CD14-positive monocyte (primary cell): ENCODE measurements around the gene MECP2. TPM values are rescaled to one million over a fixed set of nuclear protein-coding genes. Genes with fewer than 3 reads are reported as not detected.

Source experiments
- DNase-seq, 3 donors: peaks; one replicate each; pipeline ENCODE4 v3.0.0-alpha.2; 2011 to 2022
- H2AFZ ChIP-seq: 2 replicates; pipeline ENCODE4 v1.6.0; 2012; ENCODE audit warnings: mild to moderate bottlenecking, low read depth, low read length, inconsistent platforms; ENCODE audit not compliant: insufficient read depth, poor library complexity, severe bottlenecking
- H3K27ac ChIP-seq, 2 donors: 1 replicate in 1 of 2; 2 replicates in 1 of 2; pipeline ENCODE4 v1.5.1; 2012 to 2013; ENCODE audit warnings: low read length in 2 of 2, control low read depth in 1 of 2, inconsistent platforms in 1 of 2, low read depth in 1 of 2, mild to moderate bottlenecking in 1 of 2
- H3K27me3 ChIP-seq, 2 donors: one replicate each; pipeline versions ENCODE4 v1.6.0 to v1.6.1; 2011 to 2013; ENCODE audit warnings: low read length in 2 of 2; ENCODE audit not compliant: control insufficient read depth in 2 of 2, insufficient read depth in 2 of 2
- H3K36me3 ChIP-seq, 2 donors: replicated peaks in 1 of 2; 1 replicate in 1 of 2; 2 replicates in 1 of 2; pipeline versions ENCODE4 v1.5.1 to v1.6.1; 2012 to 2013; ENCODE audit warnings: low read length in 2 of 2, control low read depth in 1 of 2, inconsistent platforms in 1 of 2, mild to moderate bottlenecking in 1 of 2; ENCODE audit not compliant: insufficient read depth in 2 of 2, control insufficient read depth in 1 of 2
- H3K4me1 ChIP-seq, 2 donors: 1 replicate in 1 of 2; 2 replicates in 1 of 2; pipeline versions ENCODE4 v1.5.1 to v1.6.1; 2012 to 2013; ENCODE audit warnings: low read length in 2 of 2, control low read depth in 1 of 2, inconsistent platforms in 1 of 2, mild to moderate bottlenecking in 1 of 2, moderate library complexity in 1 of 2; ENCODE audit not compliant: insufficient read depth in 2 of 2, control insufficient read depth in 1 of 2
- H3K4me2 ChIP-seq: replicated peaks from 2 replicates; pipeline ENCODE3; 2012; ENCODE audit warnings: low read length, moderate library complexity, mild to moderate bottlenecking; ENCODE audit not compliant: poor library complexity, severe bottlenecking; ENCODE audit errors: extremely low read depth
- H3K4me3 ChIP-seq, 3 experiments: fragments of 200-600 bp in 1 of 3; sonication (generic) in 1 of 3; replicated peaks in 1 of 3; 1 replicate in 2 of 3; 2 replicates in 1 of 3; pipeline ENCODE4 v1.5.1; 2011 to 2013; ENCODE audit warnings: low read length in 3 of 3, mild to moderate bottlenecking in 3 of 3, control low read depth in 2 of 3, low read depth in 2 of 3, inconsistent platforms in 1 of 3, moderate library complexity in 1 of 3
- H3K79me2 ChIP-seq: 2 replicates; pipeline ENCODE4 v1.6.0; 2012; ENCODE audit warnings: mild to moderate bottlenecking, control low read depth, inconsistent platforms, low read length, moderate library complexity; ENCODE audit not compliant: insufficient read depth
- H3K9ac ChIP-seq: 2 replicates; pipeline ENCODE4 v1.6.0; 2017; ENCODE audit warnings: low read length, mild to moderate bottlenecking; ENCODE audit not compliant: insufficient read depth, poor library complexity, severe bottlenecking
- H3K9me3 ChIP-seq, 2 donors: replicated peaks in 1 of 2; 1 replicate in 1 of 2; 2 replicates in 1 of 2; pipeline versions ENCODE4 v1.5.1 to v1.6.1; 2012 to 2013; ENCODE audit warnings: low read length in 2 of 2, control low read depth in 1 of 2; ENCODE audit not compliant: control insufficient read depth in 1 of 2, insufficient read depth in 1 of 2
- H4K20me1 ChIP-seq: 2 replicates; pipeline ENCODE4 v1.6.0; 2012; ENCODE audit warnings: mild to moderate bottlenecking, low read length, control low read depth, moderate library complexity; ENCODE audit not compliant: insufficient read depth
- H3K27ac Mint-ChIP-seq, 7 donors: one replicate each; pipeline ENCODE4 v1.8.0; 2020; ENCODE audit warnings: mild to moderate bottlenecking in 7 of 7, mixed read lengths in 7 of 7, moderate library complexity in 6 of 7, inconsistent platforms in 2 of 7
- H3K27me3 Mint-ChIP-seq, 3 donors: one replicate each; pipeline ENCODE4 v1.8.0; 2021 to 2022; ENCODE audit warnings: low read depth in 3 of 3, mild to moderate bottlenecking in 3 of 3, mixed read lengths in 3 of 3, moderate library complexity in 3 of 3, inconsistent platforms in 1 of 3
- H3K36me3 Mint-ChIP-seq, 2 donors: one replicate each; pipeline ENCODE4 v1.8.0; 2020; ENCODE audit warnings: mixed read lengths in 2 of 2, inconsistent platforms in 1 of 2, mild to moderate bottlenecking in 1 of 2
- H3K4me1 Mint-ChIP-seq: one replicate; pipeline ENCODE4 v1.8.0; 2020; ENCODE audit warnings: mild to moderate bottlenecking, mixed read lengths
- H3K4me3 Mint-ChIP-seq, 2 donors: one replicate each; pipeline ENCODE4 v1.8.0; 2020; ENCODE audit warnings: mild to moderate bottlenecking in 2 of 2, mixed read lengths in 2 of 2, moderate library complexity in 1 of 2
- H3K9me3 Mint-ChIP-seq, 7 donors: one replicate each; pipeline ENCODE4 v1.8.0; 2020 to 2022; ENCODE audit warnings: mixed read lengths in 7 of 7, mild to moderate bottlenecking in 6 of 7, moderate library complexity in 6 of 7, inconsistent platforms in 2 of 7
- WGBS: methylation state at CpG from one replicate; pipeline ENCODE4 v1.1.5; 2013; ENCODE audit warnings: missing lambda C conversion rate; ENCODE audit not compliant: insufficient coverage; 5-methylcytosine and 5-hydroxymethylcytosine counted together
- intact Hi-C, 2 donors: fragments of 100-400 bp; cut with micrococcal nuclease; formaldehyde crosslinking; loops; one replicate each; pipeline versions ENCODE4 v1.15.0 to v1.15.1; 2023
- polyA plus RNA-seq, 3 donors: library from polyadenylated mRNA; depleted of rRNA in 1 of 3; unstranded in 2 of 3; stranded (reverse) in 1 of 3; fragments of 300-500 nt in 2 of 3; fragments of >200 nt in 1 of 3; fragmentation: Illumina TruSeq in 2 of 3; gene quantifications; 1 replicate in 2 of 3; 2 replicates in 1 of 3; pipeline ENCODE4 v1.2.3, GENCODE V29; 2012 to 2021
- TF ChIP-seq, protein P1 (sequence below): fragments of 200-600 bp; IDR thresholded peaks from one replicate; pipeline ENCODE4 v1.8.0; 2022; ENCODE audit warnings: antibody characterized with exemption, mild to moderate bottlenecking

The MECP2 gene
- polyA plus RNA-seq, 3 donors, result 5.2 to 21.2 (median 9.6) TPM

DNA sequence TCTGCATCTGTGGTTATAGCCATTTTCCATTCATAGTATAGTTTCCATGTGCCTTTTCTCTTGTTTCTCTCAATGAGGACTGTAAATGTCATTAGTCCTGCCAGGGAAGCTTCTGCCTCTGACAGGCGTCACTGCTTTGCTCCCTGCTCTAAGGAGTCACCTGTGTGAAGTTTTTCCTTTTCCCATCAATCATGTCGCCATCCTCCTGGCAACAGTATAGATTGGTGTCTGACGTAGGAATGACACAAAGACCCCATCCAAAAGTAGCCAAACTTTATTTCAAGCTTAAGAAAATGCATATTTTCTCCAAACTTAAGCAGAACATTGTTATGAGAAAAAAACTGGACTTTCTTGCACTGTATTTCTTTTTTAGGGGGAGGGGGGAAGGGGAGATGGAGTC lies 23.1 kb upstream of the MECP2 start:
- H3K27ac Mint-ChIP-seq, result no peak overlapping the region
- no CpG with 5 or more reads among the region's 3 CpGs for WGBS
- H3K4me1 ChIP-seq, result peaks cover 17 to 24% of the 10 kb centered on the region in 2 donors
- H3K4me2 ChIP-seq, result no peak overlapping the region
- H3K4me3 ChIP-seq, result no peak overlapping the region
- peaks cover 23% of the 10 kb centered on the region for H3K4me1 Mint-ChIP-seq
- intact Hi-C loops, result no loop called here
- no peaks in the 10 kb centered on the region for H3K27me3 ChIP-seq
- H3K27ac ChIP-seq, result no peak overlapping the region
- H3K9me3 Mint-ChIP-seq, result peaks cover 0 to 13% (median 2%) of the 10 kb centered on the region in 7 donors
- no peaks in the 10 kb centered on the region for H3K9me3 ChIP-seq
- DNase-seq, result no peak
- H3K36me3 ChIP-seq, result no peaks in the 10 kb centered on the region
- no peak overlapping the region for H3K4me3 Mint-ChIP-seq
- no peaks in the 10 kb centered on the region for H3K36me3 Mint-ChIP-seq
- H3K9ac ChIP-seq, result no peak overlapping the region
- H4K20me1 ChIP-seq, result no peaks in the 10 kb centered on the region
- H3K27me3 Mint-ChIP-seq, result peaks cover 5 to 20% (median 5%) of the 10 kb centered on the region in 3 donors
- TF ChIP-seq, protein P1, sequence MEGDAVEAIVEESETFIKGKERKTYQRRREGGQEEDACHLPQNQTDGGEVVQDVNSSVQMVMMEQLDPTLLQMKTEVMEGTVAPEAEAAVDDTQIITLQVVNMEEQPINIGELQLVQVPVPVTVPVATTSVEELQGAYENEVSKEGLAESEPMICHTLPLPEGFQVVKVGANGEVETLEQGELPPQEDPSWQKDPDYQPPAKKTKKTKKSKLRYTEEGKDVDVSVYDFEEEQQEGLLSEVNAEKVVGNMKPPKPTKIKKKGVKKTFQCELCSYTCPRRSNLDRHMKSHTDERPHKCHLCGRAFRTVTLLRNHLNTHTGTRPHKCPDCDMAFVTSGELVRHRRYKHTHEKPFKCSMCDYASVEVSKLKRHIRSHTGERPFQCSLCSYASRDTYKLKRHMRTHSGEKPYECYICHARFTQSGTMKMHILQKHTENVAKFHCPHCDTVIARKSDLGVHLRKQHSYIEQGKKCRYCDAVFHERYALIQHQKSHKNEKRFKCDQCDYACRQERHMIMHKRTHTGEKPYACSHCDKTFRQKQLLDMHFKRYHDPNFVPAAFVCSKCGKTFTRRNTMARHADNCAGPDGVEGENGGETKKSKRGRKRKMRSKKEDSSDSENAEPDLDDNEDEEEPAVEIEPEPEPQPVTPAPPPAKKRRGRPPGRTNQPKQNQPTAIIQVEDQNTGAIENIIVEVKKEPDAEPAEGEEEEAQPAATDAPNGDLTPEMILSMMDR, result no peak
- H2AFZ ChIP-seq, result no peak overlapping the region
- no peaks in the 10 kb centered on the region for H3K79me2 ChIP-seq

DNA sequence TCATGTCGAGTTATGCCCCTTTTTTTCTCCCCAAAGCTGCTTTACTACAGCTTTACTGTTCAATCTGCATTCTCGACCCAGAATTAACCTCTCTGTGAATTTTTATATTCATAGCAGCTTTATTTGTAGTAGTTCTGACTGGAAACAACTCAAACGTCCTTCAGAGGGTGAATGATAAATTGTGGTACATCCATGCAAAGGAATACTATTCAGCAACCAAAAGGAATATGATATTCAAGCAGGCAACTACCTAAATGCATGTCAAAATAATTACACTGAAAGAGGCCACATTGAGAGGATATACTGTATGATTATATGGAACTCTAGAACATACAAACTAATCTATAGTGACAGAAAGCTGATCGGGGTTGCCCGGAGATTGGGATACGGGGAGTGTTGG lies 20.0 kb upstream of the MECP2 start:
- peaks cover 0 to 8% of the 10 kb centered on the region in 2 donors for H3K4me1 ChIP-seq
- H3K79me2 ChIP-seq, result no peaks in the 10 kb centered on the region
- H3K27me3 ChIP-seq, result peaks cover 0 to 6% of the 10 kb centered on the region in 2 donors
- H3K27ac ChIP-seq, result no peak overlapping the region
- no peak overlapping the region for H3K27ac Mint-ChIP-seq
- no peaks in the 10 kb centered on the region for H4K20me1 ChIP-seq
- peaks cover 11% of the 10 kb centered on the region for H3K4me1 Mint-ChIP-seq
- intact Hi-C loops, result no loop called here
- no peak overlapping the region for H2AFZ ChIP-seq
- peaks cover 0 to 13% (median 2%) of the 10 kb centered on the region in 7 donors for H3K9me3 Mint-ChIP-seq
- no peak overlapping the region for H3K4me2 ChIP-seq
- H3K27me3 Mint-ChIP-seq, result peaks cover 3 to 11% (median 5%) of the 10 kb centered on the region in 3 donors
- H3K4me3 ChIP-seq, result no peak overlapping the region
- WGBS, result no CpG with 5 or more reads among the region's 6 CpGs
- H3K4me3 Mint-ChIP-seq, result no peak overlapping the region
- TF ChIP-seq, protein P1, result no peak
- H3K9ac ChIP-seq, result no peak overlapping the region
- no peaks in the 10 kb centered on the region for H3K36me3 Mint-ChIP-seq
- DNase-seq, result no peak
- no peaks in the 10 kb centered on the region for H3K9me3 ChIP-seq
- H3K36me3 ChIP-seq, result no peaks in the 10 kb centered on the region
